HepG2 (cell line): ENCODE measurements around the gene GDF11. TPM values are rescaled to one million over a fixed set of nuclear protein-coding genes. Genes with fewer than 3 reads are reported as not detected.

Source experiments
- ATAC-seq: fragments of 200-7000 bp; cut with Tn5 transposase; 3 replicates; pipeline ENCODE4 v1.9.1; 2020; ENCODE audit warnings: mild to moderate bottlenecking, moderate library complexity
- BruUV-seq: library from RNA; stranded (reverse); fragments of 400-500 nt; replicated peaks from 2 replicates; lab custom pipeline; 2021; lab: Mats Ljungman, UMichigan
- CTCF ChIA-PET: fragments of 300-600 bp; formaldehyde crosslinking; extraction: SDS; loops from one replicate; lab custom pipeline; 2021; ENCODE audit warnings: low total read pairs, inconsistent platforms, low intra/inter-chr PET ratio; lab: Yijun Ruan, JAX
- POLR2A ChIA-PET: fragments of 350-600 bp; sonication (Branson Sonifier 250); formaldehyde crosslinking; loops from one replicate; lab custom pipeline; 2020; ENCODE audit warnings: antibody characterized with exemption, inconsistent platforms; lab: Yijun Ruan, JAX
- DNase-seq: peaks from one replicate; pipeline ENCODE4 v3.0.0-alpha.2; 2015; ENCODE audit warnings: low spot score
- FAIRE-seq: peaks from 3 replicates; lab custom pipeline; 2011; peaks lifted over from hg19 to GRCh38; lab: Jason Lieb, UNC
- H2AFZ ChIP-seq: one replicate; pipeline ENCODE4 v1.6.1; 2011; ENCODE audit warnings: low read length, inconsistent platforms
- H3K27ac ChIP-seq: fragments of 300-600 bp; 3 replicates; pipeline ENCODE4 v1.8.0; 2011; ENCODE audit warnings: mixed run types, mild to moderate bottlenecking, mixed read lengths, low read length, inconsistent platforms; ENCODE audit not compliant: insufficient read depth; ENCODE audit errors: extremely low read length
- H3K27me3 ChIP-seq, 2 experiments: fragments of 200-600 bp in 1 of 2; 2 replicates in 1 of 2; 3 replicates in 1 of 2; pipeline versions ENCODE4 v1.6.0 to v1.8.0; 2011; ENCODE audit warnings: low read length in 2 of 2, mild to moderate bottlenecking in 2 of 2, moderate library complexity in 2 of 2, inconsistent platforms in 1 of 2; ENCODE audit not compliant: insufficient read depth in 2 of 2, control insufficient read depth in 1 of 2
- H3K36me3 ChIP-seq, 2 experiments: fragments of 200-600 bp in 1 of 2; replicated peaks in 1 of 2; 2 replicates in 1 of 2; 3 replicates in 1 of 2; pipeline versions ENCODE4 v1.5.1 to v1.8.0; 2011; ENCODE audit warnings: low read length in 2 of 2, inconsistent platforms in 1 of 2; ENCODE audit not compliant: insufficient read depth in 2 of 2, control insufficient read depth in 1 of 2
- H3K4me1 ChIP-seq: 2 replicates; pipeline ENCODE4 v1.5.1; 2012; ENCODE audit warnings: low read length, inconsistent platforms; ENCODE audit not compliant: insufficient read depth
- H3K4me2 ChIP-seq: 2 replicates; pipeline ENCODE4 v1.6.0; 2011; ENCODE audit warnings: low read depth, low read length, inconsistent platforms
- H3K4me3 ChIP-seq, 3 experiments: fragments of 200-600 bp in 1 of 3; sonication (generic), shearing (Covaris generic) in 1 of 3; replicated peaks in 1 of 3; 2 replicates each; pipeline ENCODE4 v1.5.1; 2011 to 2016; ENCODE audit warnings: low read length in 3 of 3, inconsistent platforms in 2 of 3, low read depth in 2 of 3, mild to moderate bottlenecking in 2 of 3, control low read depth in 1 of 3, mixed read lengths in 1 of 3; ENCODE audit not compliant: insufficient read depth in 1 of 3
- H3K79me2 ChIP-seq: one replicate; pipeline ENCODE4 v1.6.1; 2011; ENCODE audit warnings: low read length, inconsistent platforms; ENCODE audit not compliant: insufficient read depth
- H3K9ac ChIP-seq: 2 replicates; pipeline ENCODE4 v1.6.0; 2011; ENCODE audit warnings: mild to moderate bottlenecking, low read depth, low read length, inconsistent platforms; ENCODE audit not compliant: insufficient read depth
- H3K9me3 ChIP-seq: 2 replicates; pipeline ENCODE4 v1.5.1; 2012; ENCODE audit warnings: mild to moderate bottlenecking, low read length
- H4K20me1 ChIP-seq: 2 replicates; pipeline ENCODE4 v1.6.0; 2011; ENCODE audit warnings: inconsistent platforms, mild to moderate bottlenecking, low read length, moderate library complexity; ENCODE audit not compliant: insufficient read depth
- KDM5A ChIP-seq: fragments of 200-600 bp; sonication (generic); IDR thresholded peaks from 2 replicates; pipeline ENCODE4 v1.7.0; 2018; ENCODE audit warnings: antibody characterized with exemption, mild to moderate bottlenecking, low read length, borderline replicate concordance
- KDM5B ChIP-seq: sonication (generic); formaldehyde crosslinking; IDR thresholded peaks from 2 replicates; pipeline ENCODE4 v1.4.0; 2020; ENCODE audit warnings: missing genetic modification reagents, mild to moderate bottlenecking, borderline replicate concordance
- KMT2B ChIP-seq: IDR thresholded peaks from 2 replicates; pipeline ENCODE4 v1.6.1; 2016; ENCODE audit warnings: missing genetic modification reagents, missing compliant biosample characterization
- PCBP2 ChIP-seq: fragments of 200-400 bp; formaldehyde crosslinking; optimal IDR thresholded peaks from 2 replicates; pipeline ENCODE3; 2018; ENCODE audit warnings: low read length, low read depth; ENCODE audit not compliant: poor library complexity, severe bottlenecking
- RARA ChIP-seq: IDR thresholded peaks from 2 replicates; pipeline ENCODE4 v1.6.1; 2016; ENCODE audit warnings: missing genetic modification reagents, missing compliant biosample characterization
- RBFOX2 ChIP-seq: fragments of 200-400 bp; formaldehyde crosslinking; IDR thresholded peaks from 2 replicates; pipeline ENCODE4 v1.6.1; 2017; ENCODE audit warnings: low read depth, mild to moderate bottlenecking, low read length
- ZMYM3 ChIP-seq: sonication (generic); formaldehyde crosslinking; IDR thresholded peaks from 2 replicates; pipeline ENCODE4 v1.5.1; 2020; ENCODE audit warnings: mild to moderate bottlenecking, missing genetic modification reagents
- ZNF567 ChIP-seq: sonication (generic); formaldehyde crosslinking; IDR thresholded peaks from 2 replicates; pipeline ENCODE4 v1.8.1; 2023; ENCODE audit warnings: mild to moderate bottlenecking, missing genetic modification reagents, borderline replicate concordance
- WGBS: methylation state at CpG from one replicate; pipeline ENCODE4 v1.1.6; 2017; ENCODE audit warnings: low lambda C conversion rate; 5-methylcytosine and 5-hydroxymethylcytosine counted together
- in situ Hi-C: cut with HindIII; loops from 2 replicates; pipeline ENCODE4 v1.10.0; 2017; ENCODE audit warnings: low pct_unique_long_range_greater_than_20kb; ENCODE audit not compliant: extremely low pct_ligation_motif_present
- intact Hi-C: fragments of 100-400 bp; cut with micrococcal nuclease; formaldehyde crosslinking; loops from one replicate; pipeline ENCODE4 v1.10.0; 2022; ENCODE audit not compliant: unreplicated experiment
- polyA plus RNA-seq, 8 experiments: library from polyadenylated mRNA; depleted of rRNA in 3 of 8; stranded (reverse) in 7 of 8; unstranded in 1 of 8; fragments of >200 nt; fragmentation: Illumina TruSeq in 4 of 8; extraction: Trizol in 4 of 8; gene quantifications; 2 replicates each; pipeline versions ENCODE4 v1.2.1 to v1.2.3, GENCODE V29; 2011 to 2016; ENCODE audit warnings: low read depth in 4 of 8, missing spikeins in 1 of 8, mixed read lengths in 1 of 8; ENCODE audit not compliant: insufficient read depth in 1 of 8
- total RNA-seq, 5 experiments: library from RNA; depleted of rRNA; stranded (reverse); fragments of >200 nt; fragmentation: Illumina TruSeq; extraction: Trizol; gene quantifications; 2 replicates each; pipeline ENCODE4 v1.2.3, GENCODE V29; 2016; ENCODE audit warnings: low read depth in 1 of 5
- TF ChIP-seq, protein P1 (sequence below): IDR thresholded peaks from 2 replicates; pipeline ENCODE4 v1.6.1; 2016
- TF ChIP-seq, protein P2 (sequence below): sonication (generic); formaldehyde crosslinking; IDR thresholded peaks from 2 replicates; pipeline ENCODE4 v1.8.0; 2022; ENCODE audit warnings: missing genetic modification reagents, low read depth, mild to moderate bottlenecking, borderline replicate concordance
- TF ChIP-seq, protein P3 (sequence below), 2 experiments: fragments of 450-650 bp in 1 of 2; sonication (generic) in 1 of 2; formaldehyde crosslinking in 1 of 2; IDR thresholded peaks; 2 replicates each; pipeline versions ENCODE4 v1.6.1 to v1.8.0; 2016 to 2022; ENCODE audit warnings: antibody characterized with exemption in 1 of 2, mild to moderate bottlenecking in 1 of 2, missing genetic modification reagents in 1 of 2

The GDF11 gene
- total and polyA plus RNA-seq, 2 of the 13 experiments (the other 11 are each of a cell fraction or from before 2014, with no cell fraction given) = 0.63 to 1.5 TPM

DNA sequence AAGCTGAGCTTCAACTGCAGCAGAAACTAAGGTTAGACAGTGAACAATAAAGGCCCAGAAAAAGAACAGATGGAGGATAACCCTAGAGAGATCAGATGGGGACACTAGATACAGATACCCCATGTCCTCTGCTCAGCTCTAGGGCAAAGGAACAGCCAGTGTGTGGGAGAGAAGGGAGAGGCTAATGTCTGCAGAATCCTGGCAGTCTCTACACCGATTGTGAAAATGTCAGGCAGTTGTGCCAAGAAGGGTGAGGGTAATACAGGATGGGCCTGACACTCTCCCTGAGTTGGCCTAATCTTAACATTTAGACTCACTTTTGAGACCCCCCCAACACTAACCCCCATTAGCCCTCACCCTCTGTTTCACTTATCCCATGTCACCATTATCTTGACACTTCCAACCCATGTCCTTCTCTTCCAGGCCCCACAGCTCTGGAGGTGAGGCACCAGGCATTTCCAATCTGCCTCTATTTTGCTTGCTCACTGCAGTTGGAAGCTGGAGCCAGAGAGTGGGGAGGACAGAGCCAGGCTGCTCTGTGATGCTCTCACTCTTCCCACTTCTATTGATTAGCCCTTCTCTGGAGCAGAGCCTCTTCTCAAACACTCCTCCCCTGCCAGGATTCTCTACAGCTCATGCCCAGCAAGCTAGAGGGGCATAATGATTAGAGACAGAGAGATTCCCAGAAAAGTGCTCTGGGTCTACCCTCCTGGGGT is 30.1 kb upstream of the GDF11 start:
- in situ Hi-C loops = no loop called here
- Histone ChIP-seq H3K4me2 (no peak overlapping the region), H3K27ac (no peak overlapping the region), H2AFZ (no peak overlapping the region), H3K4me3 (no peak overlapping the region), H3K79me2 (no peaks in the 10 kb centered on the region), H3K36me3 (no peaks in the 10 kb centered on the region), H4K20me1 (no peaks in the 10 kb centered on the region; the same call in 1 of the 2 replicates), H3K9me3 (no peaks in the 10 kb centered on the region), H3K27me3 (peaks cover 0 to 38% of the 10 kb centered on the region in 2 experiments; a peak in 2 of 5 replicates), H3K4me1 (peaks cover 29% of the 10 kb centered on the region), H3K9ac (no peak overlapping the region)
- intact Hi-C loops = no loop called here
- 0% methylated on average over 1 of the region's 1 CpG for WGBS
- DNase-seq = no peak
- ChIA-PET CTCF (no interaction called here), POLR2A (no interaction called here)
- ATAC-seq = no peak
- BruUV-seq = no TSS peak
- no peak for FAIRE-seq
- TF ChIP-seq RBFOX2 = no peak
- TF ChIP-seq, protein P1, sequence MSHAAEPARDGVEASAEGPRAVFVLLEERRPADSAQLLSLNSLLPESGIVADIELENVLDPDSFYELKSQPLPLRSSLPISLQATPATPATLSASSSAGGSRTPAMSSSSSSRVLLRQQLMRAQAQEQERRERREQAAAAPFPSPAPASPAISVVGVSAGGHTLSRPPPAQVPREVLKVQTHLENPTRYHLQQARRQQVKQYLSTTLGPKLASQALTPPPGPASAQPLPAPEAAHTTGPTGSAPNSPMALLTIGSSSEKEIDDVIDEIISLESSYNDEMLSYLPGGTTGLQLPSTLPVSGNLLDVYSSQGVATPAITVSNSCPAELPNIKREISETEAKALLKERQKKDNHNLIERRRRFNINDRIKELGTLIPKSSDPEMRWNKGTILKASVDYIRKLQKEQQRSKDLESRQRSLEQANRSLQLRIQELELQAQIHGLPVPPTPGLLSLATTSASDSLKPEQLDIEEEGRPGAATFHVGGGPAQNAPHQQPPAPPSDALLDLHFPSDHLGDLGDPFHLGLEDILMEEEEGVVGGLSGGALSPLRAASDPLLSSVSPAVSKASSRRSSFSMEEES (CRISPR knock-in tag) = no peak
- no peak for TF ChIP-seq RARA (CRISPR knock-in tag)
- TF ChIP-seq, protein P2, sequence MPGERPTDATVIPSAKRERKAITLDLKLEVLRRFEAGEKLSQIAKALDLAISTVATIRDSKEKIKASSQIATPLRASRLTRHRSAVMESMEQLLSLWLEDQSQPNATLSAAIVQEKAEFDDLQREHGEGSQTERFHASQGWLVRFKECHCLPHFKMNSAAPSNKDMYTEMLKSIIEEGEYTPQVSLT = no peak
- TF ChIP-seq PCBP2 = no peak
- TF ChIP-seq KMT2B (CRISPR knock-in tag) = no peak
- TF ChIP-seq ZNF567 (CRISPR knock-in tag) = no peak
- no peak for TF ChIP-seq KDM5A
- no peak for TF ChIP-seq KDM5B (CRISPR knock-in tag)
- no peak for TF ChIP-seq ZMYM3 (CRISPR knock-in tag)
- TF ChIP-seq, protein P3, sequence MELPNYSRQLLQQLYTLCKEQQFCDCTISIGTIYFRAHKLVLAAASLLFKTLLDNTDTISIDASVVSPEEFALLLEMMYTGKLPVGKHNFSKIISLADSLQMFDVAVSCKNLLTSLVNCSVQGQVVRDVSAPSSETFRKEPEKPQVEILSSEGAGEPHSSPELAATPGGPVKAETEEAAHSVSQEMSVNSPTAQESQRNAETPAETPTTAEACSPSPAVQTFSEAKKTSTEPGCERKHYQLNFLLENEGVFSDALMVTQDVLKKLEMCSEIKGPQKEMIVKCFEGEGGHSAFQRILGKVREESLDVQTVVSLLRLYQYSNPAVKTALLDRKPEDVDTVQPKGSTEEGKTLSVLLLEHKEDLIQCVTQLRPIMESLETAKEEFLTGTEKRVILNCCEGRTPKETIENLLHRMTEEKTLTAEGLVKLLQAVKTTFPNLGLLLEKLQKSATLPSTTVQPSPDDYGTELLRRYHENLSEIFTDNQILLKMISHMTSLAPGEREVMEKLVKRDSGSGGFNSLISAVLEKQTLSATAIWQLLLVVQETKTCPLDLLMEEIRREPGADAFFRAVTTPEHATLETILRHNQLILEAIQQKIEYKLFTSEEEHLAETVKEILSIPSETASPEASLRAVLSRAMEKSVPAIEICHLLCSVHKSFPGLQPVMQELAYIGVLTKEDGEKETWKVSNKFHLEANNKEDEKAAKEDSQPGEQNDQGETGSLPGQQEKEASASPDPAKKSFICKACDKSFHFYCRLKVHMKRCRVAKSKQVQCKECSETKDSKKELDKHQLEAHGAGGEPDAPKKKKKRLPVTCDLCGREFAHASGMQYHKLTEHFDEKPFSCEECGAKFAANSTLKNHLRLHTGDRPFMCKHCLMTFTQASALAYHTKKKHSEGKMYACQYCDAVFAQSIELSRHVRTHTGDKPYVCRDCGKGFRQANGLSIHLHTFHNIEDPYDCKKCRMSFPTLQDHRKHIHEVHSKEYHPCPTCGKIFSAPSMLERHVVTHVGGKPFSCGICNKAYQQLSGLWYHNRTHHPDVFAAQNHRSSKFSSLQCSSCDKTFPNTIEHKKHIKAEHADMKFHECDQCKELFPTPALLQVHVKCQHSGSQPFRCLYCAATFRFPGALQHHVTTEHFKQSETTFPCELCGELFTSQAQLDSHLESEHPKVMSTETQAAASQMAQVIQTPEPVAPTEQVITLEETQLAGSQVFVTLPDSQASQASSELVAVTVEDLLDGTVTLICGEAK (IDR thresholded peaks at IDR 0.05) = no peak
- TF ChIP-seq, protein P3 (CRISPR knock-in tag; IDR thresholded peaks at IDR 0.05) = no peak
